Gastroesophageal sphincter (tissue), 4 donors: ENCODE measurements around the gene GRM4. TPM values are rescaled to one million over a fixed set of nuclear protein-coding genes. Genes with fewer than 3 reads are reported as not detected.

ENCODE experiments used
- ATAC-seq: fragments of 150-250 bp; one replicate; pipeline ENCODE4 v1.9.1; 2016; ENCODE audit warnings: mild to moderate bottlenecking, moderate library complexity
- H3K27ac ChIP-seq, 4 donors: fragments of 200-600 bp; sonication (generic) in 3 of 4; 1 replicate in 3 of 4; 2 replicates in 1 of 4; pipeline ENCODE4 v1.5.1; 2016 to 2019
- H3K27me3 ChIP-seq: fragments of 200-600 bp; sonication (generic); one replicate; pipeline ENCODE4 v1.5.1; 2019
- H3K36me3 ChIP-seq, 2 donors: fragments of 200-600 bp; sonication (generic); one replicate each; pipeline ENCODE4 v1.5.1; 2019; ENCODE audit warnings: control low read depth in 1 of 2
- H3K4me1 ChIP-seq, 3 donors: fragments of 200-600 bp; sonication (generic); 1 replicate in 2 of 3; 2 replicates in 1 of 3; pipeline ENCODE4 v1.5.1; 2016 to 2019; ENCODE audit warnings: control low read depth in 2 of 3
- H3K4me3 ChIP-seq, 2 donors: fragments of 200-600 bp; sonication (generic); one replicate each; pipeline ENCODE4 v1.5.1; 2019; ENCODE audit warnings: mild to moderate bottlenecking in 1 of 2, moderate library complexity in 1 of 2
- H3K9me3 ChIP-seq, 3 donors: fragments of 200-600 bp; sonication (generic); one replicate each; pipeline ENCODE4 v1.5.1; 2017 to 2019; ENCODE audit warnings: control low read depth in 2 of 3
- EP300 ChIP-seq: sonication (generic); formaldehyde crosslinking; IDR thresholded peaks from one replicate; pipeline ENCODE4 v1.6.1; 2017; ENCODE audit warnings: antibody characterized with exemption, mild to moderate bottlenecking
- POLR2A ChIP-seq, 2 donors: fragments of 450-650 bp; IDR thresholded peaks; one replicate each; pipeline ENCODE4 v1.6.1; 2017; ENCODE audit warnings: antibody characterized with exemption in 2 of 2, mild to moderate bottlenecking in 2 of 2, moderate library complexity in 1 of 2
- POLR2AphosphoS5 ChIP-seq: sonication (generic); formaldehyde crosslinking; IDR thresholded peaks from one replicate; pipeline ENCODE4 v1.6.1; 2017; ENCODE audit warnings: antibody characterized with exemption
- WGBS, 2 donors: methylation state at CpG; one replicate each; pipeline ENCODE4 v1.1.5; 2018; ENCODE audit warnings: low coverage in 1 of 2; 5-methylcytosine and 5-hydroxymethylcytosine counted together
- total RNA-seq, 4 donors: library from RNA; depleted of rRNA; stranded (reverse); fragments of >200 nt; gene quantifications; one replicate each; pipeline ENCODE4 v1.1.0, GENCODE V29; 2016
- TF ChIP-seq, protein P1 (sequence below), 4 experiments: fragments of 200-600 bp in 2 of 4; fragments of 450-650 bp in 2 of 4; sonication (generic) in 1 of 4; IDR thresholded peaks; one replicate each; pipeline ENCODE4 v1.5.1; 2017 to 2019; ENCODE audit warnings: antibody characterized with exemption in 4 of 4, mild to moderate bottlenecking in 2 of 4, moderate library complexity in 2 of 4

GRM4 gene
- total RNA-seq, 4 donors from 2014 or later = not detected

DNA sequence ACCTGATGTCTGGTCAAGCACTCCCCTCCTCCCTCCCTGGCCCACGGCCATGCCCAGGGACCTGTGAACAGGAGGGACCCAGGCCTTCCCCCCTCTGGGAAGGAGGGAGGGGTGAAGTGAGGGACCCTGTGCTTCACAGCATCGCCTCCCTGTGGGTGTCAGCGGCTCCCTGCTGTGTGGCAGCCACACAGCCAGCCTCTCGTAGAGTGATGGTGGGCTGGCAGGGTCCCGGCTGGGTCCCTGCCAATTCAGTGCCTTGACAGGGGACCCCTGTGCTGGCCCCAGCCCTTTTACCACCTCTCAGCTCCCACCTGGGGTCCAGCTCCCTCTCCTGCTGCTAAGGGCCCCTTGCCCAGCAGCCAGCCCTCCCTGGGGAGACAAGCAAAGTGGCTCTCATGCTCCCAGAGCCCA, 31.3 kb upstream of the GRM4 start:
- TF ChIP-seq, protein P1, sequence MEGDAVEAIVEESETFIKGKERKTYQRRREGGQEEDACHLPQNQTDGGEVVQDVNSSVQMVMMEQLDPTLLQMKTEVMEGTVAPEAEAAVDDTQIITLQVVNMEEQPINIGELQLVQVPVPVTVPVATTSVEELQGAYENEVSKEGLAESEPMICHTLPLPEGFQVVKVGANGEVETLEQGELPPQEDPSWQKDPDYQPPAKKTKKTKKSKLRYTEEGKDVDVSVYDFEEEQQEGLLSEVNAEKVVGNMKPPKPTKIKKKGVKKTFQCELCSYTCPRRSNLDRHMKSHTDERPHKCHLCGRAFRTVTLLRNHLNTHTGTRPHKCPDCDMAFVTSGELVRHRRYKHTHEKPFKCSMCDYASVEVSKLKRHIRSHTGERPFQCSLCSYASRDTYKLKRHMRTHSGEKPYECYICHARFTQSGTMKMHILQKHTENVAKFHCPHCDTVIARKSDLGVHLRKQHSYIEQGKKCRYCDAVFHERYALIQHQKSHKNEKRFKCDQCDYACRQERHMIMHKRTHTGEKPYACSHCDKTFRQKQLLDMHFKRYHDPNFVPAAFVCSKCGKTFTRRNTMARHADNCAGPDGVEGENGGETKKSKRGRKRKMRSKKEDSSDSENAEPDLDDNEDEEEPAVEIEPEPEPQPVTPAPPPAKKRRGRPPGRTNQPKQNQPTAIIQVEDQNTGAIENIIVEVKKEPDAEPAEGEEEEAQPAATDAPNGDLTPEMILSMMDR (IDR thresholded peaks at IDR 0.05) = no peak
- TF ChIP-seq EP300 = no peak
- no peak for TF ChIP-seq POLR2AphosphoS5
- no peak for TF ChIP-seq POLR2A (IDR thresholded peaks at IDR 0.05)
- Histone ChIP-seq H3K9me3 (no peaks in the 10 kb centered on the region), H3K27ac (no peak overlapping the region), H3K27me3 (peaks cover 16% of the 10 kb centered on the region), H3K4me1 (no peaks in the 10 kb centered on the region), H3K36me3 (no peaks in the 10 kb centered on the region), H3K4me3 (no peak overlapping the region)
- ATAC-seq = no peak
- WGBS, 2 donors = no CpG with 5 or more reads among the region's 5 CpGs

DNA sequence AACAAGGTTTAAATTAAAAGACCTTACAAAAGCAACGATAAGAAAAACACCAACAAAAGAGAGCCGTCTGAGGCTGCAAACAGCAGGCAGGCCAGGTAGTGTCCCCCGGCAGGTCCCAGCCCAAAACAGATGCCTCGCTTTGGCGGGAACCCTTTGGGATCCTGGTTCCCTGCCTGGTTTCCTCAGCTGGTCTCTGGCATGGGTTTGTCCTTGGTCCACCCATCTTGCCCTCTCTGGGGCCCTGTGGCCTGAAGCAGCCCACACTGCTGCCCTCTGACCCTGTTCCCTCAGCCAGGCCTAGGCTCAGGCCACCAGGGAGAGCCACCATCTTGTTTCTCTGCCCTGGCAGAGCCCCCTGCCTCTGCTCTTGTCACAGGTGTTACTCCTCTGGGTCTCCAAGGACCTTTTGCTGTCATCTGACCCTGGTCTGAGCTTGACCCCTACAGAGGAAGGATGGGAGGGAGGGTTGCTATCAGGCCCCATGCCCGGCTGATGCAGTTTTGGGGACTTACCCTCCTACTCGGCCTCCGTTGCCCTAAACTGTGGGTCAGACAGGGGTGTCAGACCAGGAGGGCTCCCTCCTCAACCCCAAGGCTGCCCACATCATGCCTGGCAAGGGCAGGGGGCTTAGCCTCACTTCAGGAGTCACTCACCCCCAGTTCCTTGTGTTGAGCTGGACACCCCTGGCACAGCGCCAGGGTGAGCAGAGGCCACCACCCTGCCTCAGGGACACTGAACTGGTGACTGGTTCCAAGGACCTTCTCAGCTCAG, 30.6 kb upstream of the GRM4 start:
- no peak overlapping the region for H3K27ac ChIP-seq
- peaks cover 16% of the 10 kb centered on the region for H3K27me3 ChIP-seq
- H3K9me3 ChIP-seq = no peaks in the 10 kb centered on the region
- 74 to 100% methylated on average over 3 to 5 of the region's 9 CpGs for WGBS, 2 donors
- no peak overlapping the region for H3K4me3 ChIP-seq
- TF ChIP-seq EP300 (no peak), POLR2AphosphoS5 (no peak), POLR2A (IDR thresholded peaks at IDR 0.05) (no peak)
- TF ChIP-seq, protein P1 (IDR thresholded peaks at IDR 0.05) = no peak
- no peaks in the 10 kb centered on the region for H3K36me3 ChIP-seq
- no peak for ATAC-seq
- no peaks in the 10 kb centered on the region for H3K4me1 ChIP-seq

DNA sequence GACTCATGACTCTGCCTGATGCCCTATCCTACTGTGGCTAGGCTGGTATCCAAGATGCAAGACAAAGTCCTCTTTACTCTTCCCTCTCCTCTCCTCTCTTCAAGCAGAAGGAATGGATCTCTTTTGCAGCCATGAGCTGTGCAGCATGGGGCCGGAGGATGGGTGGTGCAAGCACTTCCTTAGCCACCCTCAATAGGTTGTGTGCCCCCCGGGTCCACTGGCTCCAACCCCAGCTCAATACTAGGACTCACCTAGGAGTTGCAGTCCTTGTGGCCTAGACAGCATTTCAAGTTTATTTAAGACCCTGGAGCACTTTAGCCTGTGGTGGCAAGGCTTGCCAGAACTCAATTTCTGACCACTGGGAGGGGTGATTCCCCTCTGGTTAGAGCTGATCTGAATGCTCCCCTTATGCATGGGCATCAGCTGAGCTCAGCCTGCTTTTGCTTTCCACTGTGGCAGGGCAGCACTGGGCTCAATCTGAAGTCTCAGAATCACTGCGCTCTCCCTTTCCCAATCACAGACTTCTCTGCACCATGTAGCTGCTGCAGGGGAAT, 29.0 kb upstream of the GRM4 start:
- 94% methylated on average over 2 of the region's 3 CpGs; no CpG with 5 or more reads in 1 of the 2 donors for WGBS, 2 donors
- H3K4me3 ChIP-seq = no peak overlapping the region
- H3K27me3 ChIP-seq = peaks cover 16% of the 10 kb centered on the region
- H3K4me1 ChIP-seq = no peaks in the 10 kb centered on the region
- no peaks in the 10 kb centered on the region for H3K36me3 ChIP-seq
- ATAC-seq = no peak
- TF ChIP-seq, protein P1 (IDR thresholded peaks at IDR 0.05) = no peak
- no peak for TF ChIP-seq POLR2AphosphoS5
- H3K27ac ChIP-seq = no peak overlapping the region
- H3K9me3 ChIP-seq = no peaks in the 10 kb centered on the region

DNA sequence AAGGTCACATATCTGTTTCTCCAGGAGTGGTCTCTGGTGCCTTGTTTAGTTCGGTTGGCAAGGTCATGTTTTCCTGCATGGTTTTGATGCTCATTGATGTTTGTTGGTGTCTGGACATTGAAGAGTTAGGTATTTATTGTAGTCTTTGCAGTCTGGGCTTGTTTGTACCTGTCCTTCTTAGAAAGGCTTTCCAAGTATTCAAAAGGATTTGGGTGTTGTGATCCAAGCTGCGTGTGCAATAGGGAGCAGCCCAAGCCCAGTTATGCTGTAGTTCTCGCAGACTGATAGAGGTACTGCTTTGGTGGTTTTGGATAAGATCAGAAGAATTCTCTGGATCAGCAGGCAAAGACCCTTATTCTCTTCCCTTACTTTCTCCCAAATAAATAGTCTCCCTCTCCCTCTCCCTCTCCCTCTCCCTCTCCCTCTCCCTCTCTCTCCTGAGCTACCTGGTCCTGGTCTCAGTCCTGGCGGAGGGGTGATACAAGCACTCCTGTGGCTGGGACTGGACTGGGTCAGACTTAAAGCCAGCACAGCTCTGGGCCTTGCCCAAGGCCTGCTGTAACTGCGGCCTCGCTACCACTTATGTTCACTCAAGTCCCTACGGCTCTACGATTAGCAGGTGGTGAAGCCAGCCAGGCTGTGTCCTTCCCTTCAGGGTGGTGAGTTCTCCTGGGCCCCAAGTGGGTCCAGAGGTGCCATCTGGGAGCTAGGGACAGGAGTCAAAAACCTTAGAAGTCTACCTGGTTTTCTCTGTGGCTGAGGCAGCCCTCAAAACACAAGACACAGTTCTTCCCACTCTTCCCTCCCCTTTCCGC, 27.3 kb upstream of the GRM4 start:
- no peak for ATAC-seq
- no peak for TF ChIP-seq POLR2A (IDR thresholded peaks at IDR 0.05)
- no peak for TF ChIP-seq EP300
- TF ChIP-seq POLR2AphosphoS5 = no peak
- TF ChIP-seq, protein P1 (IDR thresholded peaks at IDR 0.05) = no peak
- no peaks in the 10 kb centered on the region for H3K36me3 ChIP-seq
- peaks cover 6% of the 10 kb centered on the region for H3K27me3 ChIP-seq
- no peak overlapping the region for H3K27ac ChIP-seq
- no peaks in the 10 kb centered on the region for H3K4me1 ChIP-seq
- 63 to 69% methylated on average over 3 to 4 of the region's 9 CpGs for WGBS, 2 donors
- H3K4me3 ChIP-seq = no peak overlapping the region
- H3K9me3 ChIP-seq = no peaks in the 10 kb centered on the region
